GM13977 (cell line): ENCODE data around the gene NFATC2.

Experiments
- DNase-seq: peaks from one replicate; pipeline ENCODE4 v3.0.0; 2012; ENCODE audit warnings: low spot score
- CTCF ChIP-seq: IDR thresholded peaks from 2 replicates; pipeline ENCODE4 v1.5.1; 2012; ENCODE audit warnings: mild to moderate bottlenecking, control low read depth; ENCODE audit not compliant: insufficient read depth; ENCODE audit errors: extremely low read depth, missing control alignments
- in situ Hi-C: fragments of 300-500 bp; cut with MboI; formaldehyde crosslinking; loops from one replicate; pipeline ENCODE4 v1.12.0; 2022; ENCODE audit warnings: low sequenced_read_pairs, low pct_unique_long_range_greater_than_20kb, mixed read lengths, inconsistent platforms; ENCODE audit not compliant: unreplicated experiment

Gene NFATC2

DNA sequence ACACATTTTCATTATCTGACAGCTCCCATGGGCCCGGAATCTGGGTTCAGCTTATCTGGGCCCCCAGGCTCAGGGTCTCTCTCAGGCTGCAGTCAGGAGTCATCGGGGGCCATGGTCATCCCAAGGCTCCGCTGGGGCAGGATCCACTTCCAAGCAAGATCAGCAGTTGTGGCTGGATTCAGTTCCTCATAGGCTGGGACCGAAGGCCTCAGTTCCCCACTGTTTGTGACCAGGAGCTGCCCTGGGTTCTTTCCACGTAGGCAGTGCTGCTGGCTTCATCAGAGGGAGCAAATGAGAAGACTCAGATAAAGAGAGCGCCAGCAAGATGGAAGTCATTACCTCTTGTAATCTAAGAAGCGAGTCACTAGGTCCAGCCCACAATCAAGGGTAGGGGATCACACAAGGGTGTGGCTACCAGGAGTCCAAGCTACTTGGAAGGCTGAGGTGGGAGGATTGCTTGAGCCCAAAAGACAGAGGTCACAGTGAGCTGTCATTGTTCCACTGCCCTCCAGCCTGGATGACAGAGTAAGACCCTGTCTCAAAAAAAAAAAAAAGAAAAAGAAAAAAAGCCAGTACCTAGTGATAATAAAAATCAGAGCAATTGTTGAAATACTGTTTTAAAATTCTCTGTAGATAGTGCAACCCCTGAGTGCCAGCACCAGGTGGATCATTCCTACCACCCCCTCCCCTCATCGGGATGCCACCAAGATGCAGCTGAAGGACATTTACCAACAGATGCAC, 162.7 kb downstream of the NFATC2 start:
- in situ Hi-C loops: loop anchor here (10.0 kb wide), 1 partner anchor 235 kb away; no protein-coding TSS in a partner anchor
- no peak for TF ChIP-seq CTCF
- DNase-seq: no peak

- peak; percentile 33 for TF ChIP-seq CTCF
- in situ Hi-C loops: loop anchor here (10.0 kb wide), 1 partner anchor 236 kb away; no protein-coding TSS in a partner anchor
- no peak for DNase-seq
Observed at GRCh38 chr20:51378171-51378928, 164.2 kb downstream of the NFATC2 start.

DNA sequence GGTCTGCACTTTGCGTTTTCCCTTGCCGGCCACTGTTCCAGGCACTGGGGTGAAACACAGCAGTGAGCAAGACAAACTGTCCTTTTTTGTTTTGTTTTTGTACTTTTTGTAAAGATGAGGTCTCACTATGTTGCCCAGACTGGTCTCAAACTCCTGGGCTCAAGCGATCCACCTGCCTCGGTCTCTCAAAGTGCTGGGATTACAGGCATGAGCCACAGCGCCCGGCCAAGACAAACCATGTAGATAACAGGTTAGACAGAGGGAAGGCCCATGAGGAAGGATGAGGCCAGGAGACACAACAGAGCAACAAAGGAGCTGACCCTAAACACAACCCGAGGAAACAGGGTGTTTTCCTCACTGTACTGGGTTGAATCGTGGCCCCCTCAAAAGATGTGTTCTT, 165.4 kb downstream of the NFATC2 start:
- no peak for TF ChIP-seq CTCF
- in situ Hi-C loops: loop anchor here (10.0 kb wide), 1 partner anchor 238 kb away; no protein-coding TSS in a partner anchor
- DNase-seq: no peak

DNA sequence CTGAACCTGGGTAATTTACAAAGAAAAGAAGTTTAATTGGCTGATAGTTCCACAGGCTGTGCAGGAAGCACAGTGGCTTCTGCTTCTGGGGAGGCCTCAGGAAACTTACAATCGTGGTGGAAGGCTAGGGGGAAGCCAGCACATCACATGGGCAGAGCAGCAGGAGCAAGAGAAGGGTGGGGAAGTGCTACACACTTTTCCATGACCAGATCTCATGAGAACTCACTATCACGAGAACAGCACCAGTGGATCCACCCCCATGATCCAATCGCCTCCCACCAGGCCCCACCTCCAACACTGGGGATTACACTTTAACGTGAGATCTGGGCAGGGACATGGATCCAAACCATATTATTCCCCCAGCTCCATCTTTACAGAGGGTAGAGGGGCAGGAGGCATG, 166.4 kb downstream of the NFATC2 start:
- no peak for DNase-seq
- in situ Hi-C loops: loop anchor here (10.0 kb wide), 1 partner anchor 239 kb away; no protein-coding TSS in a partner anchor
- no peak for TF ChIP-seq CTCF

DNA sequence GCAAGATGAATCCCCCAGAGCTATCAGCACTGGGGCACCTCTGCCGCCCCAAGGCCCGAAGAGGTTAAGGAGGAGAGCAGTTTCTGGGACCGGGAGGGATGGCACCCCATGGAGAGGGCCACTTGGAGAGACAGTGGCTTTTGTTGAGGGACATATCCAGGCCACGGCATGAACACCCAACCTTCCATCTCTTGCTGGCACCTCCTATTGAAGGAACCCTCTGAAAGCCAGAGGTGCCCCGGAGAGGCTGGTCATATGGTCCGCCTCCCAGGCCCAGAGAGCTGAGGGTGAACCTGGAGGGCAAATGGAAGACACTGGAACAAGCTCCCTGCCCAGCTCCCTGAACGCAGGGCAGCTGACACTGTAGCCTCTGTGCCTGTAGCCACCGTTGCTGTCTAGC, 167.0 kb downstream of the NFATC2 start:
- no peak for DNase-seq
- in situ Hi-C loops: loop anchor here (10.0 kb wide), 1 partner anchor 239 kb away; no protein-coding TSS in a partner anchor
- TF ChIP-seq CTCF: no peak

DNA sequence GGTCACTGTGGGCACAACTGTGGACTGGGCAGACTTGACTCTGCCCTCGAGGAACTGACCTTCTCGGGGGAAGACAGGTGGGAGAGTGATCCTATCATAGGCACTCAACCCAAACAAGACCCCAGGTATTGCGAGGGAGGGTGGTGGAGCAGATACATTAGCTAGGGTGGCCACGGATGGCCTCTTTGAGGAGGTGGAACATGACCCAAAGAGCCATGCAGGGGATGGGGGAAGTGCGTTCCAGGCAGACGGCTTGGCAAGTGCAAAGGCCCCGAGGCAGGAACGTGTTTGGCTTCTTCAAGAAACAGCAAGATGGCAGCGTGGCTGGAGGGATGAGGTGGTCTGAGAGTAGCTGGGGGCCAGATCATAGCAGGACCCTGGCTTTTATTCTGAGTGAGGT, 167.6 kb downstream of the NFATC2 start:
- in situ Hi-C loops: loop anchor here (10.0 kb wide), 1 partner anchor 240 kb away; no protein-coding TSS in a partner anchor
- TF ChIP-seq CTCF: no peak
- no peak for DNase-seq
